HepG2 (cell line): ENCODE data around the gene SLC8B1. TPM values are rescaled to one million over a fixed set of nuclear protein-coding genes. Genes with fewer than 3 reads are reported as not detected.

Source experiments
- PHF8 ChIP-seq: sonication (generic); formaldehyde crosslinking; IDR thresholded peaks from 2 replicates; pipeline ENCODE4 v1.5.0; 2020; ENCODE audit warnings: missing genetic modification reagents
- SSRP1 ChIP-seq: IDR thresholded peaks from 2 replicates; pipeline ENCODE4 v1.6.1; 2016; ENCODE audit warnings: control low read depth
- ZNF776 ChIP-seq: sonication (generic); formaldehyde crosslinking; IDR thresholded peaks from 2 replicates; pipeline ENCODE4 v1.4.0; 2020; ENCODE audit warnings: mild to moderate bottlenecking, missing genetic modification reagents
- polyA plus RNA-seq, 8 experiments: library from polyadenylated mRNA; depleted of rRNA in 3 of 8; stranded (reverse) in 7 of 8; unstranded in 1 of 8; fragments of >200 nt; fragmentation: Illumina TruSeq in 4 of 8; extraction: Trizol in 4 of 8; gene quantifications; 2 replicates each; pipeline versions ENCODE4 v1.2.1 to v1.2.3, GENCODE V29; 2011 to 2016; ENCODE audit warnings: low read depth in 4 of 8, missing spikeins in 1 of 8, mixed read lengths in 1 of 8; ENCODE audit not compliant: insufficient read depth in 1 of 8
- total RNA-seq, 5 experiments: library from RNA; depleted of rRNA; stranded (reverse); fragments of >200 nt; fragmentation: Illumina TruSeq; extraction: Trizol; gene quantifications; 2 replicates each; pipeline ENCODE4 v1.2.3, GENCODE V29; 2016; ENCODE audit warnings: low read depth in 1 of 5
- TF ChIP-seq, protein P1 (sequence below), 2 experiments: IDR thresholded peaks; 2 replicates each; pipeline ENCODE4 v1.6.1; 2011 to 2012; ENCODE audit warnings: low read length in 2 of 2, borderline replicate concordance in 1 of 2, low read depth in 1 of 2, mild to moderate bottlenecking in 1 of 2, moderate library complexity in 1 of 2
- TF ChIP-seq, protein P2 (sequence below): sonication (generic); formaldehyde crosslinking; IDR thresholded peaks from 2 replicates; pipeline ENCODE4 v1.4.0; 2020; ENCODE audit warnings: mild to moderate bottlenecking, missing genetic modification reagents, borderline replicate concordance
- TF ChIP-seq, protein P3 (sequence below): sonication (generic); formaldehyde crosslinking; IDR thresholded peaks from 2 replicates; pipeline ENCODE4 v1.4.0; 2020; ENCODE audit warnings: low read depth, mild to moderate bottlenecking, missing genetic modification reagents
- TF ChIP-seq, protein P4 (sequence below), 2 experiments: fragments of 450-650 bp in 1 of 2; sonication (generic) in 1 of 2; formaldehyde crosslinking in 1 of 2; IDR thresholded peaks; 2 replicates each; pipeline versions ENCODE4 v1.6.1 to v1.8.0; 2016 to 2022; ENCODE audit warnings: antibody characterized with exemption in 1 of 2, mild to moderate bottlenecking in 1 of 2, missing genetic modification reagents in 1 of 2

SLC8B1 gene
- total and polyA plus RNA-seq, 2 of the 13 experiments (the other 11 are each of a cell fraction or from before 2014, with no cell fraction given): 6.8 to 8.0 TPM

DNA sequence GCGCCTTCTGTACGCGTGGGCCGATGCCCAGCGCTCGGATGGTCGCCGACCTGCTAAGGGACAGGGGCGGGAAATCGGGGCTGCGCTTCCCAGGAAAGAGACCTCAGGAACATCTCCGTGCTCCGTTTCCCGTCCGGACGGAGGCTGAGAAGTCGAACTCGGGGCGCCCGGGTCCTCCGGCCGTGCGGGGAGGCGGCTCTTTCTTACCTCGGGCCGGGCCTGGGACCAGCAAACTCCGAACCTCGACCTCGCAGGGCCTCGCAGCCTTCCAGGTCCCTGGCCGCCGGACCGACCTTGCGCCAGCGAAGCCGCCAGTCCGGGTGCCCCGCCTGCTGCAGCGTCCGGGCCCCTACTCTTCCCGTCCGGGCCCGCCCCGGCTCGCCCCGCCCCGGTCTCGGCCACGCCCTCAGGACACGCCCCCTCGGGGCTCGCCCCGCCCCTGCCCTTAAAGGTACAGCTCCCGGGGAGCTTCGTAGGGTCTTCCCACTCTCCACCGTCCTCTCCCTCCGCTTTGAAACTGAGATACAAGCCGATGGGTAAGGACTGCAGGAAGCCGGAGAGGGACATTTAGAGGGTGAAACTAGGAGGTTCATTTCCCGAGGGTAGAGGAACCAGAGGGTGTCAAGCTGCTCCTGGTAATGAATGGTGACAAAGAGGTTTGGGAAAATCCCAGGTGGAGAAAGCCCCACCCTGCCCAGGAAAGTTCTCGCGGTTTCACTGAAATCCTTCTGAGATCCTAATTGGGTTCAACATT is at the start of gene SLC8B1 (continued):
- TF ChIP-seq, protein P1, sequence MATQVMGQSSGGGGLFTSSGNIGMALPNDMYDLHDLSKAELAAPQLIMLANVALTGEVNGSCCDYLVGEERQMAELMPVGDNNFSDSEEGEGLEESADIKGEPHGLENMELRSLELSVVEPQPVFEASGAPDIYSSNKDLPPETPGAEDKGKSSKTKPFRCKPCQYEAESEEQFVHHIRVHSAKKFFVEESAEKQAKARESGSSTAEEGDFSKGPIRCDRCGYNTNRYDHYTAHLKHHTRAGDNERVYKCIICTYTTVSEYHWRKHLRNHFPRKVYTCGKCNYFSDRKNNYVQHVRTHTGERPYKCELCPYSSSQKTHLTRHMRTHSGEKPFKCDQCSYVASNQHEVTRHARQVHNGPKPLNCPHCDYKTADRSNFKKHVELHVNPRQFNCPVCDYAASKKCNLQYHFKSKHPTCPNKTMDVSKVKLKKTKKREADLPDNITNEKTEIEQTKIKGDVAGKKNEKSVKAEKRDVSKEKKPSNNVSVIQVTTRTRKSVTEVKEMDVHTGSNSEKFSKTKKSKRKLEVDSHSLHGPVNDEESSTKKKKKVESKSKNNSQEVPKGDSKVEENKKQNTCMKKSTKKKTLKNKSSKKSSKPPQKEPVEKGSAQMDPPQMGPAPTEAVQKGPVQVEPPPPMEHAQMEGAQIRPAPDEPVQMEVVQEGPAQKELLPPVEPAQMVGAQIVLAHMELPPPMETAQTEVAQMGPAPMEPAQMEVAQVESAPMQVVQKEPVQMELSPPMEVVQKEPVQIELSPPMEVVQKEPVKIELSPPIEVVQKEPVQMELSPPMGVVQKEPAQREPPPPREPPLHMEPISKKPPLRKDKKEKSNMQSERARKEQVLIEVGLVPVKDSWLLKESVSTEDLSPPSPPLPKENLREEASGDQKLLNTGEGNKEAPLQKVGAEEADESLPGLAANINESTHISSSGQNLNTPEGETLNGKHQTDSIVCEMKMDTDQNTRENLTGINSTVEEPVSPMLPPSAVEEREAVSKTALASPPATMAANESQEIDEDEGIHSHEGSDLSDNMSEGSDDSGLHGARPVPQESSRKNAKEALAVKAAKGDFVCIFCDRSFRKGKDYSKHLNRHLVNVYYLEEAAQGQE (IDR thresholded peaks at IDR 0.05; ENCODE audit: borderline replicate concordance in 1 of 2, low read depth in 1 of 2, low read length in 2 of 2): 0 out of 4 replicates have a peak, but pooled peaks of 1 of the 2 experiments have one; percentile 40
- TF ChIP-seq PHF8: peak; percentile 71
- TF ChIP-seq, protein P2, sequence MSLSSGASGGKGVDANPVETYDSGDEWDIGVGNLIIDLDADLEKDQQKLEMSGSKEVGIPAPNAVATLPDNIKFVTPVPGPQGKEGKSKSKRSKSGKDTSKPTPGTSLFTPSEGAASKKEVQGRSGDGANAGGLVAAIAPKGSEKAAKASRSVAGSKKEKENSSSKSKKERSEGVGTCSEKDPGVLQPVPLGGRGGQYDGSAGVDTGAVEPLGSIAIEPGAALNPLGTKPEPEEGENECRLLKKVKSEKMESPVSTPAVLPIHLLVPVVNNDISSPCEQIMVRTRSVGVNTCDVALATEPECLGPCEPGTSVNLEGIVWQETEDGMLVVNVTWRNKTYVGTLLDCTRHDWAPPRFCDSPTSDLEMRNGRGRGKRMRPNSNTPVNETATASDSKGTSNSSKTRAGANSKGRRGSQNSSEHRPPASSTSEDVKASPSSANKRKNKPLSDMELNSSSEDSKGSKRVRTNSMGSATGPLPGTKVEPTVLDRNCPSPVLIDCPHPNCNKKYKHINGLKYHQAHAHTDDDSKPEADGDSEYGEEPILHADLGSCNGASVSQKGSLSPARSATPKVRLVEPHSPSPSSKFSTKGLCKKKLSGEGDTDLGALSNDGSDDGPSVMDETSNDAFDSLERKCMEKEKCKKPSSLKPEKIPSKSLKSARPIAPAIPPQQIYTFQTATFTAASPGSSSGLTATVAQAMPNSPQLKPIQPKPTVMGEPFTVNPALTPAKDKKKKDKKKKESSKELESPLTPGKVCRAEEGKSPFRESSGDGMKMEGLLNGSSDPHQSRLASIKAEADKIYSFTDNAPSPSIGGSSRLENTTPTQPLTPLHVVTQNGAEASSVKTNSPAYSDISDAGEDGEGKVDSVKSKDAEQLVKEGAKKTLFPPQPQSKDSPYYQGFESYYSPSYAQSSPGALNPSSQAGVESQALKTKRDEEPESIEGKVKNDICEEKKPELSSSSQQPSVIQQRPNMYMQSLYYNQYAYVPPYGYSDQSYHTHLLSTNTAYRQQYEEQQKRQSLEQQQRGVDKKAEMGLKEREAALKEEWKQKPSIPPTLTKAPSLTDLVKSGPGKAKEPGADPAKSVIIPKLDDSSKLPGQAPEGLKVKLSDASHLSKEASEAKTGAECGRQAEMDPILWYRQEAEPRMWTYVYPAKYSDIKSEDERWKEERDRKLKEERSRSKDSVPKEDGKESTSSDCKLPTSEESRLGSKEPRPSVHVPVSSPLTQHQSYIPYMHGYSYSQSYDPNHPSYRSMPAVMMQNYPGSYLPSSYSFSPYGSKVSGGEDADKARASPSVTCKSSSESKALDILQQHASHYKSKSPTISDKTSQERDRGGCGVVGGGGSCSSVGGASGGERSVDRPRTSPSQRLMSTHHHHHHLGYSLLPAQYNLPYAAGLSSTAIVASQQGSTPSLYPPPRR (CRISPR knock-in tag): 0 out of 2 replicates have a peak, but pooled peaks have one; percentile 50
- TF ChIP-seq ZNF776 (CRISPR knock-in tag): no peak; the same call in 1 of the 2 replicates
- TF ChIP-seq, protein P3, sequence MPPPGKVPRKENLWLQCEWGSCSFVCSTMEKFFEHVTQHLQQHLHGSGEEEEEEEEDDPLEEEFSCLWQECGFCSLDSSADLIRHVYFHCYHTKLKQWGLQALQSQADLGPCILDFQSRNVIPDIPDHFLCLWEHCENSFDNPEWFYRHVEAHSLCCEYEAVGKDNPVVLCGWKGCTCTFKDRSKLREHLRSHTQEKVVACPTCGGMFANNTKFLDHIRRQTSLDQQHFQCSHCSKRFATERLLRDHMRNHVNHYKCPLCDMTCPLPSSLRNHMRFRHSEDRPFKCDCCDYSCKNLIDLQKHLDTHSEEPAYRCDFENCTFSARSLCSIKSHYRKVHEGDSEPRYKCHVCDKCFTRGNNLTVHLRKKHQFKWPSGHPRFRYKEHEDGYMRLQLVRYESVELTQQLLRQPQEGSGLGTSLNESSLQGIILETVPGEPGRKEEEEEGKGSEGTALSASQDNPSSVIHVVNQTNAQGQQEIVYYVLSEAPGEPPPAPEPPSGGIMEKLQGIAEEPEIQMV: peak; percentile 97
- TF ChIP-seq SSRP1 (CRISPR knock-in tag): no peak
- TF ChIP-seq, protein P4, sequence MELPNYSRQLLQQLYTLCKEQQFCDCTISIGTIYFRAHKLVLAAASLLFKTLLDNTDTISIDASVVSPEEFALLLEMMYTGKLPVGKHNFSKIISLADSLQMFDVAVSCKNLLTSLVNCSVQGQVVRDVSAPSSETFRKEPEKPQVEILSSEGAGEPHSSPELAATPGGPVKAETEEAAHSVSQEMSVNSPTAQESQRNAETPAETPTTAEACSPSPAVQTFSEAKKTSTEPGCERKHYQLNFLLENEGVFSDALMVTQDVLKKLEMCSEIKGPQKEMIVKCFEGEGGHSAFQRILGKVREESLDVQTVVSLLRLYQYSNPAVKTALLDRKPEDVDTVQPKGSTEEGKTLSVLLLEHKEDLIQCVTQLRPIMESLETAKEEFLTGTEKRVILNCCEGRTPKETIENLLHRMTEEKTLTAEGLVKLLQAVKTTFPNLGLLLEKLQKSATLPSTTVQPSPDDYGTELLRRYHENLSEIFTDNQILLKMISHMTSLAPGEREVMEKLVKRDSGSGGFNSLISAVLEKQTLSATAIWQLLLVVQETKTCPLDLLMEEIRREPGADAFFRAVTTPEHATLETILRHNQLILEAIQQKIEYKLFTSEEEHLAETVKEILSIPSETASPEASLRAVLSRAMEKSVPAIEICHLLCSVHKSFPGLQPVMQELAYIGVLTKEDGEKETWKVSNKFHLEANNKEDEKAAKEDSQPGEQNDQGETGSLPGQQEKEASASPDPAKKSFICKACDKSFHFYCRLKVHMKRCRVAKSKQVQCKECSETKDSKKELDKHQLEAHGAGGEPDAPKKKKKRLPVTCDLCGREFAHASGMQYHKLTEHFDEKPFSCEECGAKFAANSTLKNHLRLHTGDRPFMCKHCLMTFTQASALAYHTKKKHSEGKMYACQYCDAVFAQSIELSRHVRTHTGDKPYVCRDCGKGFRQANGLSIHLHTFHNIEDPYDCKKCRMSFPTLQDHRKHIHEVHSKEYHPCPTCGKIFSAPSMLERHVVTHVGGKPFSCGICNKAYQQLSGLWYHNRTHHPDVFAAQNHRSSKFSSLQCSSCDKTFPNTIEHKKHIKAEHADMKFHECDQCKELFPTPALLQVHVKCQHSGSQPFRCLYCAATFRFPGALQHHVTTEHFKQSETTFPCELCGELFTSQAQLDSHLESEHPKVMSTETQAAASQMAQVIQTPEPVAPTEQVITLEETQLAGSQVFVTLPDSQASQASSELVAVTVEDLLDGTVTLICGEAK (IDR thresholded peaks at IDR 0.05): no peak
- TF ChIP-seq, protein P4 (CRISPR knock-in tag; IDR thresholded peaks at IDR 0.05): peak; percentile 29; the same call in 1 of the 2 replicates
